GM23248 (cell line): Measurements from ENCODE around the gene TMEM244. TPM values are rescaled to one million over a fixed set of nuclear protein-coding genes. Genes with fewer than 3 reads are reported as not detected.

Experiments
- DNase-seq: peaks from one replicate; pipeline ENCODE4 v3.0.0-alpha.2; 2015
- H2AFZ ChIP-seq: fragments of 200-600 bp; sonication (generic); 2 replicates; pipeline ENCODE4 v1.6.1; 2016; ENCODE audit warnings: antibody characterized with exemption
- H3F3A ChIP-seq: fragments of 200-600 bp; sonication (generic); 2 replicates; pipeline ENCODE4 v1.6.1; 2016; ENCODE audit warnings: mild to moderate bottlenecking, antibody characterized with exemption, mixed run types; ENCODE audit not compliant: insufficient read depth
- H3K27ac ChIP-seq: fragments of 200-600 bp; sonication (generic); 2 replicates; pipeline ENCODE4 v1.5.1; 2016; ENCODE audit warnings: mild to moderate bottlenecking
- H3K27me3 ChIP-seq: fragments of 200-600 bp; sonication (generic); replicated peaks from 2 replicates; pipeline ENCODE4 v1.6.1; 2016; ENCODE audit warnings: mild to moderate bottlenecking; ENCODE audit not compliant: insufficient read depth
- H3K36me3 ChIP-seq: fragments of 200-600 bp; sonication (generic); 2 replicates; pipeline ENCODE4 v1.6.1; 2016; ENCODE audit warnings: low read depth, mild to moderate bottlenecking
- H3K4me1 ChIP-seq: fragments of 200-600 bp; sonication (generic); 2 replicates; pipeline ENCODE4 v1.6.1; 2016; ENCODE audit warnings: mild to moderate bottlenecking; ENCODE audit not compliant: insufficient read depth
- H3K4me2 ChIP-seq: fragments of 200-600 bp; sonication (generic); one replicate; pipeline ENCODE4 v1.6.1; 2016; ENCODE audit warnings: mild to moderate bottlenecking; ENCODE audit not compliant: unreplicated experiment
- H3K4me3 ChIP-seq: fragments of 200-600 bp; sonication (generic); 2 replicates; pipeline ENCODE4 v1.5.1; 2016; ENCODE audit warnings: mild to moderate bottlenecking
- H3K79me2 ChIP-seq: fragments of 200-600 bp; sonication (generic); 2 replicates; pipeline ENCODE4 v1.6.1; 2016; ENCODE audit warnings: mild to moderate bottlenecking; ENCODE audit not compliant: insufficient read depth
- H3K9ac ChIP-seq: fragments of 200-600 bp; sonication (generic); 2 replicates; pipeline ENCODE4 v1.6.1; 2016; ENCODE audit warnings: mild to moderate bottlenecking
- H3K9me2 ChIP-seq: fragments of 200-600 bp; sonication (generic); 2 replicates; pipeline ENCODE4 v1.6.1; 2016; ENCODE audit warnings: mixed run types, mild to moderate bottlenecking, moderate library complexity; ENCODE audit not compliant: insufficient read depth
- H3K9me3 ChIP-seq: fragments of 200-600 bp; sonication (generic); one replicate; pipeline ENCODE4 v1.6.1; 2017; ENCODE audit warnings: low read depth
- H4K20me1 ChIP-seq: fragments of 200-600 bp; sonication (generic); 2 replicates; pipeline ENCODE4 v1.6.0; 2016; ENCODE audit not compliant: insufficient read depth
- EZH2 ChIP-seq: fragments of 200-600 bp; sonication (generic); IDR thresholded peaks from 2 replicates; pipeline ENCODE4 v1.6.1; 2018; ENCODE audit warnings: antibody characterized with exemption, mild to moderate bottlenecking; ENCODE audit not compliant: insufficient read depth, poor library complexity, severe bottlenecking
- EZH2phosphoT487 ChIP-seq: fragments of 200-600 bp; sonication (generic); IDR thresholded peaks from 2 replicates; pipeline ENCODE4 v1.6.1; 2018; ENCODE audit warnings: antibody characterized with exemption, moderate library complexity, mild to moderate bottlenecking, low read depth; ENCODE audit not compliant: insufficient read depth
- WGBS, 2 experiments: methylation state at CpG; one replicate each; pipeline ENCODE4 v1.1.6; 2015 to 2017; ENCODE audit warnings: low lambda C conversion rate in 2 of 2, low coverage in 1 of 2; ENCODE audit errors: missing lambda C conversion rate in 2 of 2; 5-methylcytosine and 5-hydroxymethylcytosine counted together
- in situ Hi-C: fragments of 300-500 bp; cut with MboI; formaldehyde crosslinking; loops from 2 replicates; pipeline ENCODE4 v1.15.0; 2020
- polyA plus RNA-seq: library from polyadenylated mRNA; unstranded; fragments of >200 nt; fragmentation: Nextera tagmentation; extraction: Ambion mirVana; gene quantifications from 2 replicates; pipeline ENCODE4 v1.2.1, GENCODE V29; 2016
- total RNA-seq: library from RNA; depleted of rRNA; stranded (reverse); fragments of >200 nt; shearing (Covaris generic); gene quantifications from 2 replicates; pipeline ENCODE4 v1.2.3, GENCODE V29; 2014

Gene TMEM244
- total and polyA plus RNA-seq, 2 experiments from 2014 or later, result not detected

DNA sequence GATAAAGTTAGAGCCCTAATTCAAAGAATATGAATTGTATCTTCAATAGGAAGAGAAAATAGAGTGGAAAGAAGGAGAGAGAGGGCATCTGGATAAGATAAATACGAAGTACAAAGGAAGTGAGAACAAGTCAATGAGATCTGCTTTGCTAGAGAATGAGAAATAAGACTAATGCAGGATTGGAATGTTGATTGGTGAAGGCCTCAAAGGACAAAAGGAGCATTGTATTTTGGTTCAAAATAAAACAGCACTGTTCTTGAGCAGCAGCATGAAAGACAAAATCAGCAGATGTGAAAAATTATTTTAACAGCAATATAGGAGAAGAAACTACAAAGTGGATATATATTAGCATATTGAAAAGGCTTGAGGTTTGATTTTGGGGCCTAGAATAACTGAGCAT is 5.1 kb upstream of the TMEM244 start:
- Histone ChIP-seq H3K4me2 (no peak overlapping the region), H3K9me2 (no peaks in the 10 kb centered on the region), H3K4me3 (no peak overlapping the region), H3K9me3 (no peaks in the 10 kb centered on the region), H4K20me1 (no peaks in the 10 kb centered on the region), H3K9ac (no peak overlapping the region), H3K27me3 (no peaks in the 10 kb centered on the region), H3K79me2 (no peaks in the 10 kb centered on the region), H3K27ac (no peak overlapping the region), H3F3A (peaks cover 20% of the 10 kb centered on the region), H3K4me1 (peaks cover 20% of the 10 kb centered on the region), H2AFZ (no peak overlapping the region), H3K36me3 (no peaks in the 10 kb centered on the region)
- DNase-seq, result no peak
- WGBS, 2 experiments, result 60 to 67% methylated on average over 1 of the region's 1 CpG
- in situ Hi-C loops, result no loop called here
- no peak for TF ChIP-seq EZH2
- TF ChIP-seq EZH2phosphoT487, result no peak

DNA sequence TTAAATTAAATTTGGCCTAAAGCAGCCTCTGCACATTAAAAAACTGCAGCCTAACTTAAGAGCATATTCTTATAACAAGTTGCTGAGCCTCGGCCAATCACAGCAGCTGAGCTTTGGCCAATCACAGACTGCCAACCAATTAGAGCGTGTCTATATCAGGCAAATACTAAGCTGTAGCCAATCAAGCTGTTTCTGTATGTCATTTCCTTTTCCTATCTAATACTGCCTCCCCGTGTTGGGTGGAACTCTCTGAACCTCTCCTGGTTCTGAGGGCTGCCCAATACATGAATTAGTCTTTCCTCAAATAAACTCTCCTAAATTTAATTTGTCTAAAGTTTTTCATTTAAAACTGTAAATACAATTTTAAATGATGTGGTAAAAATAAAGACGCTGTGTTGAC is 3.9 kb upstream of the TMEM244 start:
- in situ Hi-C loops, result no loop called here
- H3K27me3 ChIP-seq, result no peaks in the 10 kb centered on the region
- H3F3A ChIP-seq, result peaks cover 33% of the 10 kb centered on the region
- no peak overlapping the region for H2AFZ ChIP-seq
- H3K27ac ChIP-seq, result no peak overlapping the region
- H3K9me3 ChIP-seq, result no peaks in the 10 kb centered on the region
- no peak overlapping the region for H3K4me2 ChIP-seq
- H3K36me3 ChIP-seq, result no peaks in the 10 kb centered on the region
- no peaks in the 10 kb centered on the region for H3K9me2 ChIP-seq
- H3K4me3 ChIP-seq, result no peak overlapping the region
- no peaks in the 10 kb centered on the region for H4K20me1 ChIP-seq
- peaks cover 32% of the 10 kb centered on the region for H3K4me1 ChIP-seq
- no peak for DNase-seq
- TF ChIP-seq EZH2, result no peak
- no peak for TF ChIP-seq EZH2phosphoT487
- no peaks in the 10 kb centered on the region for H3K79me2 ChIP-seq
- no peak overlapping the region for H3K9ac ChIP-seq
- 94 to 97% methylated on average over 4 of the region's 4 CpGs for WGBS, 2 experiments

DNA sequence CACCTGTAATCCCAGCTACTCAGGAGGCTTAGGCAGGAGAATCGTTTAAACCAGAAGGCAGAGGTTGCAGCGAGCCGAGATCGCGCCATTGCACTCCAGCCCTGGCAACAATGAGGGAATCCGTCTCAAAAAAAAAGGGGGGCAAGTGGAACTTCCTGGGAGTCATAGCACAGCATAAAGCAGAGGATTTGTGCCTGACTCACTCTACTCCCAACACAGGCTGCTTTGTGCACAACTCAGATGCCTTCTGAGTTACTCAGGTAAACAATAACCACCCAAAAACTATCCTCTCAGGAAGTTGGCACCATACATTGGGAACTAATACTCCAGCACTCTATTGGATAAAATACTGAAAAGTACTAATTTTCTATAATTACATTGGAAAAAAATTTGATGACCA is 2.5 kb upstream of the TMEM244 start:
- Histone ChIP-seq H2AFZ (no peak overlapping the region), H3K4me2 (no peak overlapping the region), H4K20me1 (no peaks in the 10 kb centered on the region), H3K4me3 (no peak overlapping the region), H3F3A (peaks cover 44% of the 10 kb centered on the region), H3K27ac (no peak overlapping the region), H3K79me2 (no peaks in the 10 kb centered on the region), H3K9me2 (no peaks in the 10 kb centered on the region), H3K4me1 (peaks cover 42% of the 10 kb centered on the region), H3K9ac (no peak overlapping the region), H3K27me3 (no peaks in the 10 kb centered on the region), H3K36me3 (no peaks in the 10 kb centered on the region), H3K9me3 (no peaks in the 10 kb centered on the region)
- in situ Hi-C loops, result no loop called here
- peak; percentile 82 for DNase-seq
- 81 to 83% methylated on average over 6 of the region's 6 CpGs for WGBS, 2 experiments
- no peak for TF ChIP-seq EZH2
- TF ChIP-seq EZH2phosphoT487, result no peak

DNA sequence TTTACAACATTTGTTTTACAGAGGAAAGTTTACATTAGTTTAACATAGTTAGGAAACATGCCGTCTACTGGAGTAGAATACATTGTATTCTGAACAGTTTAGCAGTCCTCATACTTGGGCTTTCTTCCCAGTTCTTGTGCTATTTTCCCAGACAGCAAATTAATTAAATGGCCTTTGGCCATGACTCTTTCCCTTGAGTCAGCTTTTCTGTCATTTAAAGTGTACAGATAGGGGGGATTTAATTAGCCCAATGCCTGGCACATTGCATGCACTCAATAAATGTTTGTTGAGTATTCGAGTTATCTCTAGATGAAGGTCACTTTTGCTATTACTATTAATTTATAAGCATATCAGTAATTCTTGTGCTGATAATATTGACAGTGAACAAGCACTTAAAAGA is 1.6 kb downstream of the TMEM244 start:
- H2AFZ ChIP-seq, result no peak overlapping the region
- peak; percentile 53 for DNase-seq
- no peaks in the 10 kb centered on the region for H3K36me3 ChIP-seq
- in situ Hi-C loops, result no loop called here
- H3K4me1 ChIP-seq, result peaks cover 46% of the 10 kb centered on the region
- no peaks in the 10 kb centered on the region for H3K27me3 ChIP-seq
- H3K4me2 ChIP-seq, result peak overlapping the region; percentile 81
- H3K9ac ChIP-seq, result no peak overlapping the region
- no peaks in the 10 kb centered on the region for H3K9me3 ChIP-seq
- H3K9me2 ChIP-seq, result no peaks in the 10 kb centered on the region
- no peak overlapping the region for H3K27ac ChIP-seq
- TF ChIP-seq EZH2, result no peak
- TF ChIP-seq EZH2phosphoT487, result no peak
- no peaks in the 10 kb centered on the region for H4K20me1 ChIP-seq
- peaks cover 49% of the 10 kb centered on the region for H3F3A ChIP-seq
- H3K4me3 ChIP-seq, result no peak overlapping the region
- 25 to 28% methylated on average over 2 of the region's 2 CpGs for WGBS, 2 experiments
- H3K79me2 ChIP-seq, result no peaks in the 10 kb centered on the region

DNA sequence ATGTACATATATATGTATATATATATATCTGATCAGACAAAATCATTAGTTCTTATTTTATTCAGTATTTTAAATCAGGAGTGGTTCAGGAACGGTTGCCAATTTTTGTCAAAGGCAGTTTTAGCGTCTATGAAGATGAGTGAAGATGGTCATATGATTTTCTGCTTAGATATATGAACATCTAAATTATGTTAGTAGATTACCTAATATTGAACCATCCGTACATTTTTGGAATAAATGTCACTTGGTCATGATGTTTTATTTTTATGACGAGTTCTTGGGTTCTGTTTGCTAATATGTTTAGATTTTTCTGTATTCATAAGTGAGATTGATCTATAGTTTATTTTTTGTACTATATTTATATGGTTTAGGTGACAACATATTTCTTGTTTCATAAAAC is 3.3 kb downstream of the TMEM244 start:
- no peaks in the 10 kb centered on the region for H3K9me3 ChIP-seq
- no peak overlapping the region for H3K4me3 ChIP-seq
- H2AFZ ChIP-seq, result no peak overlapping the region
- no peak for DNase-seq
- 73 to 74% methylated on average over 4 of the region's 4 CpGs for WGBS, 2 experiments
- no peak overlapping the region for H3K27ac ChIP-seq
- H3K4me1 ChIP-seq, result peaks cover 44% of the 10 kb centered on the region
- in situ Hi-C loops, result no loop called here
- no peaks in the 10 kb centered on the region for H3K27me3 ChIP-seq
- H3K9me2 ChIP-seq, result no peaks in the 10 kb centered on the region
- no peaks in the 10 kb centered on the region for H4K20me1 ChIP-seq
- H3K79me2 ChIP-seq, result no peaks in the 10 kb centered on the region
- no peaks in the 10 kb centered on the region for H3K36me3 ChIP-seq
- no peak overlapping the region for H3K4me2 ChIP-seq
- TF ChIP-seq EZH2phosphoT487 (no peak), EZH2 (no peak)
- no peak overlapping the region for H3K9ac ChIP-seq
- peaks cover 62% of the 10 kb centered on the region for H3F3A ChIP-seq
